Gastrocnemius medialis (tissue), 4 donors: ENCODE results near the gene NTN1. TPM values are rescaled to one million over a fixed set of nuclear protein-coding genes. Genes with fewer than 3 reads are reported as not detected.
A peak's percentile ranks its signal among the peaks of the same experiment; 100 is the strongest.

ENCODE experiments used
- ATAC-seq, 2 donors: fragments of 150-250 bp; one replicate each; pipeline ENCODE4 v1.9.1; 2016
- DNase-seq, 2 donors: peaks; one replicate each; pipeline ENCODE4 v3.0.0-alpha.2; 2019
- H3K27ac ChIP-seq, 4 donors: fragments of 200-600 bp; sonication (generic); 1 replicate in 1 of 4; 2 replicates in 3 of 4; pipeline ENCODE4 v1.5.1; 2016 to 2018; ENCODE audit warnings: mild to moderate bottlenecking in 2 of 4, moderate library complexity in 1 of 4
- H3K27me3 ChIP-seq, 3 donors: fragments of 200-600 bp; sonication (generic) in 2 of 3; 1 replicate in 1 of 3; 2 replicates in 2 of 3; pipeline versions ENCODE4 v1.5.1 to v1.6.0; 2016 to 2019; ENCODE audit warnings: mild to moderate bottlenecking in 1 of 3, moderate library complexity in 1 of 3
- H3K36me3 ChIP-seq, 2 donors: fragments of 200-600 bp; sonication (generic) in 1 of 2; one replicate each; pipeline ENCODE4 v1.5.1; 2017 to 2018
- H3K4me1 ChIP-seq, 2 donors: fragments of 200-600 bp; sonication (generic) in 1 of 2; one replicate each; pipeline ENCODE4 v1.5.1; 2016 to 2017; ENCODE audit warnings: mild to moderate bottlenecking in 2 of 2
- H3K4me3 ChIP-seq, 4 donors: fragments of 200-600 bp; sonication (generic) in 3 of 4; 1 replicate in 1 of 4; 2 replicates in 3 of 4; pipeline ENCODE4 v1.5.1; 2016 to 2019; ENCODE audit warnings: mild to moderate bottlenecking in 2 of 4
- H3K9me3 ChIP-seq, 3 donors: fragments of 200-600 bp; sonication (generic) in 2 of 3; 1 replicate in 1 of 3; 2 replicates in 2 of 3; pipeline ENCODE4 v1.5.1; 2016 to 2019
- POLR2A ChIP-seq, 2 donors: fragments of 450-650 bp; IDR thresholded peaks; one replicate each; pipeline ENCODE4 v1.6.1; 2017; ENCODE audit warnings: antibody characterized with exemption in 2 of 2, mild to moderate bottlenecking in 2 of 2, moderate library complexity in 2 of 2
- in situ Hi-C, 4 donors: fragments of 200-750 bp; cut with MboI; loops; one replicate each; pipeline versions ENCODE4 v1.15.0 to v1.8.0; 2017; ENCODE audit warnings: low sequenced_read_pairs in 4 of 4
- intact Hi-C: fragments of 100-400 bp; cut with DNase I; formaldehyde crosslinking; loops from one replicate; pipeline ENCODE4 v1.15.1; 2023; ENCODE audit warnings: low total_unique reads
- total RNA-seq, 4 donors: library from RNA; depleted of rRNA; stranded (reverse); fragments of >200 nt; gene quantifications; one replicate each; pipeline versions ENCODE4 v1.1.0 to v1.2.3, GENCODE V29; 2016
- TF ChIP-seq, protein P1 (sequence below), 5 experiments: fragments of 450-650 bp in 3 of 5; fragments of 200-600 bp in 2 of 5; sonication (generic) in 2 of 5; IDR thresholded peaks in 4 of 5; conservative IDR thresholded peaks in 1 of 5; 1 replicate in 4 of 5; 2 replicates in 1 of 5; pipeline ENCODE4 v1.5.1; 2016 to 2019; ENCODE audit warnings: antibody characterized with exemption in 5 of 5, mild to moderate bottlenecking in 3 of 5, moderate library complexity in 3 of 5

The NTN1 gene
- total RNA-seq, 4 donors from 2014 or later = 0.76 to 4.1 (median 1.2) TPM

DNA sequence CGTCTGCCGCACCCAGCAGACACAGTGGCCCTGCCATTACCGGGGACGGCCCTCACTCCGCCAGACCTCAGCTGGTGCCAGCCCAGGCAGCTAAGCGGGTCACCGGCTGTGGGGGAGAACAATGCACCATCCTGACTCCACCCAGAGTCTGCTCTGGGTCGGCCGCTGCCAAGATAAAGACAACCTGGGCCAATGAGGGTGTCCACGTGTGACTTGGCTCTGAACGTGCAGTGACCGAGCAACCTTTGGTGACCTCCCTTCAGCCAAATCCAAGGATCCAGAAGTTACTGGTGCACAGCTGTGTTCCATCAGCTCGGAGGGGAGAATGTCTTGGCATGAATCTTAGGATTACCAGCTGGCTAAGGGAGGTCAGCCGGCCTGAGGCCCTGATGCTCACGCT, 155.9 kb downstream of the NTN1 start:
- H3K27ac ChIP-seq = no peak overlapping the region
- H3K4me1 ChIP-seq = peaks cover 0 to 7% of the 10 kb centered on the region in 2 donors
- no peak for TF ChIP-seq POLR2A (IDR thresholded peaks at IDR 0.05)
- TF ChIP-seq, protein P1, sequence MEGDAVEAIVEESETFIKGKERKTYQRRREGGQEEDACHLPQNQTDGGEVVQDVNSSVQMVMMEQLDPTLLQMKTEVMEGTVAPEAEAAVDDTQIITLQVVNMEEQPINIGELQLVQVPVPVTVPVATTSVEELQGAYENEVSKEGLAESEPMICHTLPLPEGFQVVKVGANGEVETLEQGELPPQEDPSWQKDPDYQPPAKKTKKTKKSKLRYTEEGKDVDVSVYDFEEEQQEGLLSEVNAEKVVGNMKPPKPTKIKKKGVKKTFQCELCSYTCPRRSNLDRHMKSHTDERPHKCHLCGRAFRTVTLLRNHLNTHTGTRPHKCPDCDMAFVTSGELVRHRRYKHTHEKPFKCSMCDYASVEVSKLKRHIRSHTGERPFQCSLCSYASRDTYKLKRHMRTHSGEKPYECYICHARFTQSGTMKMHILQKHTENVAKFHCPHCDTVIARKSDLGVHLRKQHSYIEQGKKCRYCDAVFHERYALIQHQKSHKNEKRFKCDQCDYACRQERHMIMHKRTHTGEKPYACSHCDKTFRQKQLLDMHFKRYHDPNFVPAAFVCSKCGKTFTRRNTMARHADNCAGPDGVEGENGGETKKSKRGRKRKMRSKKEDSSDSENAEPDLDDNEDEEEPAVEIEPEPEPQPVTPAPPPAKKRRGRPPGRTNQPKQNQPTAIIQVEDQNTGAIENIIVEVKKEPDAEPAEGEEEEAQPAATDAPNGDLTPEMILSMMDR (IDR thresholded peaks at IDR 0.05 in 4 of 5, conservative IDR thresholded peaks at IDR 0.05 in 1 of 5) = no peak
- in situ Hi-C loops (no loop called here), intact Hi-C loops (no loop called here)
- DNase-seq (peak in 1 of 2 donors; percentile 40), ATAC-seq (peak; percentile 50 to 63)
- no peaks in the 10 kb centered on the region for H3K27me3 ChIP-seq
- no peaks in the 10 kb centered on the region for H3K9me3 ChIP-seq
- H3K36me3 ChIP-seq = no peaks in the 10 kb centered on the region
- H3K4me3 ChIP-seq = no peak overlapping the region

DNA sequence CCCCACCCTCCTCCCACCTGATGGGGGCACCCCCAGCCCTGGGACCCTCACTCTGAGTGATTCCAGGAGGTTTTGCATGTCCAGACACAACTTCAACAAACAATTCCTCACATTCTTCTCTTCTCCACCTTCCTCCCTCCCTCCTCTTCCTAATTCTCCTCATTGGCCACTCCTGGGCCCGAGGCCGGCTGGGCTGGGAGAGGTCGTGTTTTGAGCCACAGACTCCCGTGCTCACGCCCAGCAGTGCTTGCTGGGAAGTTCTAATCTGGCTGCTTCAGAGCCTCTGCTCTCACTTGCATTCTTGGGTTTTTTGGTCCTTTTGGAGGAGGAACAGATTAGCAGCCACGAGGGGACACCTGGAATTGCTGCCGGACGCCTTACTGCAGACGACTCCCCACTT, 157.0 kb downstream of the NTN1 start:
- H3K36me3 ChIP-seq = no peaks in the 10 kb centered on the region
- TF ChIP-seq, protein P1 (IDR thresholded peaks at IDR 0.05 in 4 of 5, conservative IDR thresholded peaks at IDR 0.05 in 1 of 5) = no peak
- no peak for TF ChIP-seq POLR2A (IDR thresholded peaks at IDR 0.05)
- H3K9me3 ChIP-seq = no peaks in the 10 kb centered on the region
- no peaks in the 10 kb centered on the region for H3K27me3 ChIP-seq
- no peak overlapping the region for H3K4me3 ChIP-seq
- no peak for DNase-seq
- in situ Hi-C loops (no loop called here), intact Hi-C loops (no loop called here)
- ATAC-seq = no peak
- peaks cover 0 to 7% of the 10 kb centered on the region in 2 donors for H3K4me1 ChIP-seq
- H3K27ac ChIP-seq = no peak overlapping the region

DNA sequence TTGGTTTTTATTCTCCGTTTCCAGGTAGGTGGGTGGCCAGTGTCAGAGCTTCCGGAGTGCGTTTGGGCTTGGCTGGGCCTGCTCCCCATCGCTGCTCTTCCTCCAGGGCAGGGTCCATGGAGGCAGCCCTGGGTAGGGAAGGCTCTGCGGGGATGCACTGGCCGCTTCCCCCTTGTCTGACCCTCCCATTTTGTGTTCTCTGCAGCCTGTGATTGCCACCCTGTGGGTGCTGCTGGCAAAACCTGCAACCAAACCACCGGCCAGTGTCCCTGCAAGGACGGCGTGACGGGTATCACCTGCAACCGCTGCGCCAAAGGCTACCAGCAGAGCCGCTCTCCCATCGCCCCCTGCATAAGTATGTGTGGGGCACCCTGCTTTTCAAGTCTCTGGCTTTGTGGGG, 158.3 kb downstream of the NTN1 start:
- peaks cover 0 to 7% of the 10 kb centered on the region in 2 donors for H3K4me1 ChIP-seq
- no peak overlapping the region for H3K27ac ChIP-seq
- no peaks in the 10 kb centered on the region for H3K36me3 ChIP-seq
- H3K4me3 ChIP-seq = no peak overlapping the region
- in situ Hi-C loops (no loop called here), intact Hi-C loops (no loop called here)
- TF ChIP-seq, protein P1 (IDR thresholded peaks at IDR 0.05 in 4 of 5, conservative IDR thresholded peaks at IDR 0.05 in 1 of 5) = no peak
- TF ChIP-seq POLR2A (IDR thresholded peaks at IDR 0.05) = no peak
- DNase-seq = no peak
- no peak for ATAC-seq
- no peaks in the 10 kb centered on the region for H3K9me3 ChIP-seq
- no peaks in the 10 kb centered on the region for H3K27me3 ChIP-seq

DNA sequence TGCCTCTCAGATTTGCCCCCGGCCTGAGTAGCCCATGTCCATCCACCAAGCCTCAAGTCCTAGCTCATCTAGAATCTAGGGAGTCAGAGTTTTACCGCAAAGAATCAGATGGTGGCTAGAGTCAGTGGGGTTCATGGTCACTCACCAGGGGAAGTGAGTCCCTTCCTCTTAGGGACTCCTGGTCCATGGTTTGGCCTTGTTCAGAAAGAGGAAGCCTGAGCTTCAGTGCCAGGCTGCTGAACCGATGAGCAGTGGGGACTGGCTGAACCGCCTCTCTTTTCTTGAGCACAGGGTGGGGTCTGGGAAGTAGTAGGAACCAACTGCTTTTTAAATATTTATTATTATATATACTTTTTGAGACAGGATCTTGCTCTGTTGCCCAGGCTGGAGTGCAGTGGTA, 160.3 kb downstream of the NTN1 start:
- H3K4me3 ChIP-seq = no peak overlapping the region
- TF ChIP-seq, protein P1 (IDR thresholded peaks at IDR 0.05 in 4 of 5, conservative IDR thresholded peaks at IDR 0.05 in 1 of 5) = no peak
- no peak for TF ChIP-seq POLR2A (IDR thresholded peaks at IDR 0.05)
- in situ Hi-C loops = no loop called here
- DNase-seq (no peak), ATAC-seq (no peak)
- H3K9me3 ChIP-seq = no peaks in the 10 kb centered on the region
- H3K4me1 ChIP-seq = peaks cover 0 to 7% of the 10 kb centered on the region in 2 donors
- intact Hi-C loops = no loop called here
- no peaks in the 10 kb centered on the region for H3K36me3 ChIP-seq
- no peak overlapping the region for H3K27ac ChIP-seq
- no peaks in the 10 kb centered on the region for H3K27me3 ChIP-seq

DNA sequence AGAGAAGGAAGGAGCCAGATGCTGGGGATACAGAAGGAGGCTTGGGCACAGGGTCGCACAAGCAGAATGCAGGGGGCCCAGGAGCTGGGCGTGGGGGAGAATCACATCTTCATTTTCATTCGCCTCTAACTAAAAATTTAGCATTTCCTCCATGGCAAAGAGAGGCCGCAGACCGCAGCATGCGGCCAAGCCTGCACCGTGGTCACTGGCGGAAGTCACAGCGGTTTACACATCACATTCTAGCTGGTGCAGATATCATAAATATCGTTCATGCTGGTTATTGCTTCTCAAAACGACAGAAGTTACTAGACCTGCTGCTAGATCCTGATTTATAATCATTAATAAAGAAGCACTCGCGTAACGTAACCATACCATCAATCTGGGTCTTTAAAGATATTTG, 162.0 kb downstream of the NTN1 start:
- no peak for DNase-seq
- no peak overlapping the region for H3K27ac ChIP-seq

More for the DNA sequence above, 162.0 kb downstream of the NTN1 start:
- no peaks in the 10 kb centered on the region for H3K36me3 ChIP-seq
- in situ Hi-C loops (no loop called here), intact Hi-C loops (no loop called here)
- no peaks in the 10 kb centered on the region for H3K27me3 ChIP-seq
- no peaks in the 10 kb centered on the region for H3K9me3 ChIP-seq
- no peak for ATAC-seq
- H3K4me1 ChIP-seq = no peaks in the 10 kb centered on the region
- no peak overlapping the region for H3K4me3 ChIP-seq
- TF ChIP-seq, protein P1 (IDR thresholded peaks at IDR 0.05 in 4 of 5, conservative IDR thresholded peaks at IDR 0.05 in 1 of 5) = no peak
- no peak for TF ChIP-seq POLR2A (IDR thresholded peaks at IDR 0.05)
